ENCODE results near the gene GNB1.

GNB1 gene

GRCh38 chr1:1907098-1907736 is 16.3 kb upstream of the GNB1 start:
- DNase-seq = no peak

GRCh38 chr1:1906185-1907097 is 15.6 kb upstream of the GNB1 start:
- peak in 1 of 2 experiments; percentile 31 for DNase-seq

- no peak for DNase-seq
Observed at GRCh38 chr1:1903224-1903623, 12.3 kb upstream of the GNB1 start.

GRCh38 chr1:1901641-1902294 is 10.9 kb upstream of the GNB1 start:
- no peak for DNase-seq

GRCh38 chr1:1900883-1901640 is 10.2 kb upstream of the GNB1 start:
- DNase-seq = no peak

- DNase-seq = no peak
Observed at GRCh38 chr1:1899967-1900327, 9.1 kb upstream of the GNB1 start.

- no peak for DNase-seq
Observed at GRCh38 chr1:1899266-1899966, 8.5 kb upstream of the GNB1 start.

GRCh38 chr1:1898246-1898933 is 7.5 kb upstream of the GNB1 start:
- DNase-seq = no peak

- no peak for DNase-seq
Observed at GRCh38 chr1:1895456-1896336, 4.8 kb upstream of the GNB1 start.

- DNase-seq = no peak
Observed at GRCh38 chr1:1895060-1895418, 4.2 kb upstream of the GNB1 start.

- DNase-seq = no peak
Observed at GRCh38 chr1:1894354-1895059, 3.6 kb upstream of the GNB1 start.

- no peak for DNase-seq
Observed at GRCh38 chr1:1893997-1894353, 3.1 kb upstream of the GNB1 start.

GRCh38 chr1:1893291-1893985 is 2.6 kb upstream of the GNB1 start:
- DNase-seq = no peak

GRCh38 chr1:1892763-1893120 is 1.9 kb upstream of the GNB1 start:
- no peak for DNase-seq

GRCh38 chr1:1892079-1892762 is 1.3 kb upstream of the GNB1 start:
- DNase-seq = no peak

- DNase-seq = peak; percentile 67 to 79
Observed at GRCh38 chr1:1891349-1892078, 627 bp upstream of the GNB1 start.

GRCh38 chr1:1889847-1890505 is 911 bp downstream of the GNB1 start:
- DNase-seq = no peak

All from NCI-H187 (cell line).